HEK293T (cell line): ENCODE results near the gene VSIG10L.

Experiments used
- CTCF ChIA-PET: fragments of 350-600 bp; formaldehyde crosslinking; extraction: SDS; loops from one replicate; lab custom pipeline; 2021; ENCODE audit warnings: antibody characterized with exemption, inconsistent platforms; lab: Yijun Ruan, JAX
- POLR2A ChIA-PET: fragments of 350-600 bp; formaldehyde crosslinking; extraction: SDS; loops from one replicate; lab custom pipeline; 2020; ENCODE audit warnings: antibody characterized with exemption, inconsistent platforms; lab: Yijun Ruan, JAX
- DNase-seq: peaks from one replicate; pipeline ENCODE4 v3.0.0; 2012; ENCODE audit warnings: mixed read lengths; ENCODE audit errors: extremely low spot score
- ARNT ChIP-seq: fragments of 450-650 bp; IDR thresholded peaks from 2 replicates; pipeline ENCODE4 v1.6.1; 2017; ENCODE audit warnings: mild to moderate bottlenecking
- BHLHE40 ChIP-seq: fragments of 450-650 bp; IDR thresholded peaks from 2 replicates; pipeline ENCODE4 v1.6.1; 2016; ENCODE audit warnings: mild to moderate bottlenecking, moderate library complexity, borderline replicate concordance
- CTBP1 ChIP-seq: fragments of 450-650 bp; IDR thresholded peaks from 2 replicates; pipeline ENCODE4 v1.6.1; 2016; ENCODE audit warnings: borderline replicate concordance
- ELF4 ChIP-seq: fragments of 450-650 bp; IDR thresholded peaks from 2 replicates; pipeline ENCODE4 v1.6.1; 2017; ENCODE audit warnings: antibody characterized with exemption
- FOXA1 ChIP-seq: fragments of 450-650 bp; IDR thresholded peaks from 2 replicates; pipeline ENCODE4 v1.6.1; 2016; ENCODE audit warnings: mild to moderate bottlenecking
- FOXK2 ChIP-seq: fragments of 450-650 bp; IDR thresholded peaks from 2 replicates; pipeline ENCODE4 v1.6.1; 2016; ENCODE audit warnings: mild to moderate bottlenecking
- FOXM1 ChIP-seq: fragments of 450-650 bp; IDR thresholded peaks from 2 replicates; pipeline ENCODE4 v1.6.1; 2017; ENCODE audit warnings: mild to moderate bottlenecking, borderline replicate concordance
- HDGF ChIP-seq: fragments of 450-650 bp; IDR thresholded peaks from 2 replicates; pipeline ENCODE4 v1.6.1; 2017; ENCODE audit warnings: antibody characterized with exemption, borderline replicate concordance
- L3MBTL2 ChIP-seq: fragments of 450-650 bp; conservative IDR thresholded peaks from 2 replicates; pipeline ENCODE4 v1.6.1; 2016; ENCODE audit warnings: mild to moderate bottlenecking
- LEF1 ChIP-seq: fragments of 450-650 bp; IDR thresholded peaks from 2 replicates; pipeline ENCODE4 v1.6.1; 2017; ENCODE audit warnings: mild to moderate bottlenecking, borderline replicate concordance
- NFRKB ChIP-seq: fragments of 450-650 bp; IDR thresholded peaks from 2 replicates; pipeline ENCODE4 v1.6.1; 2016; ENCODE audit warnings: mild to moderate bottlenecking, moderate library complexity
- PKNOX1 ChIP-seq: fragments of 450-650 bp; IDR thresholded peaks from 2 replicates; pipeline ENCODE4 v1.6.1; 2016
- SP1 ChIP-seq: fragments of 450-650 bp; IDR thresholded peaks from 2 replicates; pipeline ENCODE4 v1.6.1; 2017
- SUZ12 ChIP-seq: fragments of 450-650 bp; IDR thresholded peaks from 2 replicates; pipeline ENCODE4 v1.6.1; 2016; ENCODE audit warnings: mild to moderate bottlenecking
- TARDBP ChIP-seq: fragments of 450-650 bp; IDR thresholded peaks from 2 replicates; pipeline ENCODE4 v1.6.1; 2016
- ZNF384 ChIP-seq: fragments of 450-650 bp; IDR thresholded peaks from 2 replicates; pipeline ENCODE4 v1.6.1; 2016

VSIG10L gene

GRCh38 chr19:51356159-51356801 lies 14.3 kb upstream of the VSIG10L start:
- ChIA-PET CTCF (no interaction called here), POLR2A (interaction anchor here (1.5 to 1.7 kb wide), 2 partner anchors 10 to 38 kb away, joined by 3 to 6 read pairs; partner anchors contain the start of gene ETFB)
- no peak for DNase-seq
- no peak for TF ChIP-seq PKNOX1
- no peak for TF ChIP-seq FOXM1
- TF ChIP-seq NFRKB = no peak
- no peak for TF ChIP-seq ELF4
- TF ChIP-seq LEF1 = no peak

GRCh38 chr19:51354742-51355148 lies 12.8 kb upstream of the VSIG10L start:
- ChIA-PET POLR2A (interaction anchor here (0.7 to 1.6 kb wide), 5 partner anchors 11 to 17 kb away, joined by 3 to 5 read pairs (median 3); partner anchors contain the start of gene VSIG10L), CTCF (interaction anchor here (0.5 to 0.6 kb wide), 2 partner anchors 306 to 571 kb away, joined by 3 read pairs; no protein-coding TSS in a partner anchor)
- no peak for DNase-seq
- TF ChIP-seq PKNOX1 = peak; percentile 87
- TF ChIP-seq FOXA1 = no peak

GRCh38 chr19:51354103-51354741 lies 12.3 kb upstream of the VSIG10L start:
- no peak for TF ChIP-seq FOXK2
- no peak for TF ChIP-seq CTBP1
- TF ChIP-seq LEF1 = no peak
- no peak for TF ChIP-seq FOXM1
- TF ChIP-seq ARNT = no peak
- TF ChIP-seq L3MBTL2 = no peak
- no peak for TF ChIP-seq ELF4
- TF ChIP-seq HDGF = no peak
- no peak for TF ChIP-seq NFRKB
- TF ChIP-seq SP1 = no peak
- TF ChIP-seq ZNF384 = no peak
- no peak for TF ChIP-seq SUZ12
- TF ChIP-seq TARDBP = no peak
- no peak for TF ChIP-seq FOXA1
- TF ChIP-seq PKNOX1 = no peak
- TF ChIP-seq BHLHE40 = no peak
- CTCF ChIA-PET = interaction anchor here (0.6 kb wide), 1 partner anchor 307 kb away, joined by 3 read pairs; no protein-coding TSS in a partner anchor
- DNase-seq = no peak

GRCh38 chr19:51352783-51353360 lies 10.9 kb upstream of the VSIG10L start:
- DNase-seq = no peak
- CTCF ChIA-PET = no interaction called here
- TF ChIP-seq ZNF384 (no peak), ELF4 (no peak), ARNT (no peak), SUZ12 (no peak), LEF1 (no peak), SP1 (no peak), FOXM1 (no peak), NFRKB (no peak), L3MBTL2 (no peak), BHLHE40 (no peak), FOXK2 (no peak), TARDBP (no peak), FOXA1 (no peak), HDGF (no peak), PKNOX1 (no peak), CTBP1 (no peak)
- POLR2A ChIA-PET = no interaction called here

More at GRCh38 chr19:51354103-51354741, 12.3 kb upstream of the VSIG10L start:
- POLR2A ChIA-PET = interaction anchor here (1.0 to 1.6 kb wide), 4 partner anchors 11 to 15 kb away, joined by 3 to 5 read pairs (median 4); partner anchors contain the start of gene VSIG10L

GRCh38 chr19:51351266-51351990 lies 9.5 kb upstream of the VSIG10L start:
- TF ChIP-seq LEF1 (no peak), TARDBP (no peak), HDGF (no peak), L3MBTL2 (no peak), SUZ12 (no peak), BHLHE40 (no peak), NFRKB (no peak), ARNT (no peak)
- ChIA-PET CTCF (no interaction called here), POLR2A (interaction anchor here (1.6 kb wide), 1 partner anchor 16 kb away, joined by 4 read pairs; no protein-coding TSS in a partner anchor)
- no peak for DNase-seq
